Measurements from ENCODE around the gene GALE.

GRCh38 chr1:23772854-23773242 lies 27.7 kb downstream of the GALE start:
- no peak for TF ChIP-seq POLR2A (IDR thresholded peaks at IDR 0.05)
- TF ChIP-seq CTCF (IDR thresholded peaks at IDR 0.05): no peak

All from uterus (tissue), 2 donors.